Parathyroid adenoma (tissue), 2 donors: ENCODE data around the gene PPP6R2.

ENCODE experiments used
- H2AFZ ChIP-seq: fragments of 300-600 bp; sonication (generic); one replicate; pipeline ENCODE4 v1.7.0; 2017; ENCODE audit warnings: antibody characterized with exemption, mild to moderate bottlenecking
- H3K27ac ChIP-seq: fragments of 300-600 bp; sonication (generic); one replicate; pipeline ENCODE4 v1.7.0; 2017
- H3K27me3 ChIP-seq: fragments of 300-600 bp; sonication (generic); one replicate; pipeline ENCODE4 v1.7.0; 2017; ENCODE audit warnings: low read length; ENCODE audit not compliant: control insufficient read depth, insufficient read depth
- H3K36me3 ChIP-seq: fragments of 300-600 bp; sonication (generic); one replicate; pipeline ENCODE4 v1.7.0; 2017; ENCODE audit warnings: low read length; ENCODE audit not compliant: control insufficient read depth, insufficient read depth
- H3K4me1 ChIP-seq: fragments of 300-600 bp; sonication (generic); one replicate; pipeline ENCODE4 v1.7.0; 2017; ENCODE audit warnings: control low read depth
- H3K4me2 ChIP-seq: fragments of 300-600 bp; sonication (generic); one replicate; pipeline ENCODE4 v1.7.0; 2017; ENCODE audit warnings: low read length
- H3K4me3 ChIP-seq: fragments of 300-600 bp; sonication (generic); one replicate; pipeline ENCODE4 v1.7.0; 2017; ENCODE audit warnings: low read depth, low read length
- H3K79me2 ChIP-seq: fragments of 300-600 bp; sonication (generic); one replicate; pipeline ENCODE4 v1.7.0; 2017; ENCODE audit warnings: control low read depth
- H3K9ac ChIP-seq: fragments of 300-600 bp; sonication (generic); one replicate; pipeline ENCODE4 v1.7.0; 2017; ENCODE audit warnings: mild to moderate bottlenecking
- H3K9me3 ChIP-seq: fragments of 300-600 bp; sonication (generic); one replicate; pipeline ENCODE4 v1.7.0; 2017; ENCODE audit warnings: low read length; ENCODE audit not compliant: control insufficient read depth
- TF ChIP-seq, protein P1 (sequence below): fragments of 300-600 bp; sonication (generic); IDR thresholded peaks from one replicate; pipeline ENCODE4 v1.7.0; 2017; ENCODE audit warnings: antibody characterized with exemption, mild to moderate bottlenecking
- donor health status: primary hyperparathyroidism.

The PPP6R2 gene

DNA sequence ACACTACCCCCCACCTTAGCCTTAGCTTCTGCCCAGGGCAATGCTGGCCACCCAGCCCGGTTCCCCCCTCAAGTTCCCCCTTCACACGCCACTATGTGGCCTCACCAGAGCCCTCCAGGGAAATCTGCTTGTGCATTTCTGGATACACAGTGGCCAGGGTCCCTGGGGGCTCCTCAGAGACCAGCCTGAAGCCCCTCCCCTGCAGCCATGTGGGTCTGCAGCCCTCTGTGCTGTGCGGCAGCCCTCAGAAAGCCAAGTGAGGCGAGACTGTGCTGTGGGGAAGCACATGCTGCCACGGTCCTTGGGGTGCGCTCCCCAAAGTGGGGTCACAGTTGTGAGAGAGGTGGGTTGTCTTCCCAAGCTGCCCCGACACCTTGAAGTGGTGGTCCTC, 33.5 kb upstream of the PPP6R2 start:
- H3K36me3 ChIP-seq: no peaks in the 10 kb centered on the region
- H3K27me3 ChIP-seq: no peaks in the 10 kb centered on the region
- no peaks in the 10 kb centered on the region for H3K79me2 ChIP-seq
- H3K27ac ChIP-seq: no peak overlapping the region
- H3K4me1 ChIP-seq: no peaks in the 10 kb centered on the region
- H3K4me2 ChIP-seq: no peak overlapping the region
- H3K9me3 ChIP-seq: no peaks in the 10 kb centered on the region
- no peak overlapping the region for H3K9ac ChIP-seq
- H2AFZ ChIP-seq: no peak overlapping the region
- TF ChIP-seq, protein P1, sequence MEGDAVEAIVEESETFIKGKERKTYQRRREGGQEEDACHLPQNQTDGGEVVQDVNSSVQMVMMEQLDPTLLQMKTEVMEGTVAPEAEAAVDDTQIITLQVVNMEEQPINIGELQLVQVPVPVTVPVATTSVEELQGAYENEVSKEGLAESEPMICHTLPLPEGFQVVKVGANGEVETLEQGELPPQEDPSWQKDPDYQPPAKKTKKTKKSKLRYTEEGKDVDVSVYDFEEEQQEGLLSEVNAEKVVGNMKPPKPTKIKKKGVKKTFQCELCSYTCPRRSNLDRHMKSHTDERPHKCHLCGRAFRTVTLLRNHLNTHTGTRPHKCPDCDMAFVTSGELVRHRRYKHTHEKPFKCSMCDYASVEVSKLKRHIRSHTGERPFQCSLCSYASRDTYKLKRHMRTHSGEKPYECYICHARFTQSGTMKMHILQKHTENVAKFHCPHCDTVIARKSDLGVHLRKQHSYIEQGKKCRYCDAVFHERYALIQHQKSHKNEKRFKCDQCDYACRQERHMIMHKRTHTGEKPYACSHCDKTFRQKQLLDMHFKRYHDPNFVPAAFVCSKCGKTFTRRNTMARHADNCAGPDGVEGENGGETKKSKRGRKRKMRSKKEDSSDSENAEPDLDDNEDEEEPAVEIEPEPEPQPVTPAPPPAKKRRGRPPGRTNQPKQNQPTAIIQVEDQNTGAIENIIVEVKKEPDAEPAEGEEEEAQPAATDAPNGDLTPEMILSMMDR: no peak
- H3K4me3 ChIP-seq: no peak overlapping the region

DNA sequence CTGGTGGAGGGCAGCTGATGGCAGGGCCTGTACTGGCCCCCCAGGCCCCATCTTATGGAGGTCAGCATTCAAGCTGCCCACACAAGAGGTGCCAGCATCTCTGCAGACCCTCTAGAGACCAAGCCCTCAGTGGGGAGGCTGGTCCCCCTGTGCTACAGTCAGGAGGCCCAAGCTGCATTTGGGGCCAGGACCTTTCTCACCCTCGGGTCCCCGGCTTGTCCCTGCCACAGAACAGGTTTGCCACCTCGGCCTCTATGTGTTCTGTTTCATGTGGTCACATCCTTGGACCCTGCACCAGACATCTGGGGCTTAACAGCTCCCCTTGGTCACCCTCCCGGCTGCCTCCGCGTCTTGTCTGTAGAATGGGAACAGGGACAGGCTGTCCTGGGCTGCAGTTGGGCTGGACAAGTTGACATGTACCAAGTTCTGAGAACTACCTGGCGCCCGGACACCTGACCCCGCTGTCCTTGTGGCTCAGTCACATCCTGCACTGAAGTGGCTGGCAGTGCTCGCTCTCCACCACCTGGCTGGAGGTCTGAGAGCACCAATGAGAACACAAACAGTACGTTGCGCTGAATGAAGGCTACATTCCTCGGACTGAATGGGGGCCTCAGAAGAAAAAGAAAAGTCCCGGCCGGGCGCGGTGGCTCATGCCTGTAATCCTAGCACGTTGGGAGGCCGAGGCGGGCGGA, 33.0 kb upstream of the PPP6R2 start:
- Histone ChIP-seq H3K9ac (no peak overlapping the region), H3K36me3 (no peaks in the 10 kb centered on the region), H3K9me3 (no peaks in the 10 kb centered on the region), H3K79me2 (no peaks in the 10 kb centered on the region), H3K27me3 (no peaks in the 10 kb centered on the region), H3K27ac (no peak overlapping the region), H2AFZ (no peak overlapping the region), H3K4me1 (no peaks in the 10 kb centered on the region), H3K4me3 (no peak overlapping the region), H3K4me2 (no peak overlapping the region)
- TF ChIP-seq, protein P1: no peak

DNA sequence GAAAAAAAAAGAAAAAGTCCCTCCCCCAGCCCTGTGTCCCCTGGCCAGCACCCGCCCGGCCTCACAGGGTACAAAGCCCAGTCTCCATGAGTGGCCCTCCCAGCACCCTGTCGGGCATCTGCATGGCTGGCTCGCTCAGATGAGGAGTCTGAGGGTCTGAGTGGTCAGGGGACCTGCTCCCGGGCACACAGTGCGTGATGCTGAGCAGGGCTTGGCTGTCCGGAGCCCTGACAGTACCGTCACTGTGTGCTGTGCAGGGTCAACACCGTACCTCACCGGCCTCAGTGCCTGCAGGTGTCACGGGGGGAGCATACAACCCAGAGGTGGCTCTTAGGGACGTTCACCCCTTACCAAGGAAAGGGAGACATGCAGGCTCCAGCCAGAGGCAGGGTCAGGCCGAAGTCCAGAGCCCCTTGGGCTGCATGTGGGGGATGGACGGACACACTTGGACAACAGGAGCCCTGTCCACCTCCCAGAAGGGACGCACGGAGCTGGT, 32.1 kb upstream of the PPP6R2 start:
- TF ChIP-seq, protein P1: no peak
- H3K27me3 ChIP-seq: no peaks in the 10 kb centered on the region
- no peaks in the 10 kb centered on the region for H3K4me1 ChIP-seq
- H3K4me3 ChIP-seq: no peak overlapping the region
- no peak overlapping the region for H2AFZ ChIP-seq
- no peaks in the 10 kb centered on the region for H3K36me3 ChIP-seq
- no peak overlapping the region for H3K9ac ChIP-seq
- H3K9me3 ChIP-seq: no peaks in the 10 kb centered on the region
- H3K79me2 ChIP-seq: no peaks in the 10 kb centered on the region
- H3K4me2 ChIP-seq: no peak overlapping the region
- H3K27ac ChIP-seq: no peak overlapping the region

DNA sequence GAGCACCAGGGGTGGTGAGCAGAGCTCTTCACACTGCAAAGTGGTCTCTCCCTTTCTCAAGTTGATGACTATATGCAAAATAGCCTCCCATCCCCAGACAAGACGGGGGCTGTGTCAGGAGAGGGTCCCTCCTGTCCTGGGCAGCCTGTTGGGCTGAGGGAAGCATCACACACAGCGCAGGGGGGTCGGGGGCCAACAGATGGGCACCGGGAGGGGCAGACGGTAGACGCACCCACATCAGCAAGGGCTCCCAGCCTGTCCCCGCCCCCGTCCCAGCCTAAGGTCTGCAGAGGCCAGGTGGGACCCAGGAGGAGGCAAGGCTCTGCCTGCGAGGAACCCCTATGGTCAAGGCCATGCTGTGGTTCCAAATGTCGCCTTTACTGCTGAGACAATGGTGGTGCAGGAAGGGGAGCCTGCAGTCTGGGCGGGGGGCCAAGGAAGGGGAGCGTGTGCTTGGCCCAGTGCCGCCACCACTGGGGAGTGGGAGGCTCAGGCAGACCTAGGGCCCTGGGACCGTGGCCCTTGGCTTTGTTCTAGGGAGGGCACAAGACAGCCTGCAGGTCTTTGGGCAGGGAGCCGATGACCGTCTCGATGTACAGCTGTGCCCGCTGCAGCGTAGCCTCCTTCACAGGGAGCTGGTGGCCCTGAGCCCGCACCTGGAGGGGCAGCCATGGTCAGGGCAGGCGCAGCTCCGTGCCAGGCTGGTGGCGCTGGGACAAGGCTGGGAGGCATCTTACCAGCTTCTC, 31.3 kb upstream of the PPP6R2 start:
- H3K4me3 ChIP-seq: no peak overlapping the region
- H3K4me1 ChIP-seq: no peaks in the 10 kb centered on the region
- H3K36me3 ChIP-seq: no peaks in the 10 kb centered on the region

More for the DNA sequence above, 31.3 kb upstream of the PPP6R2 start:
- Histone ChIP-seq H3K27ac (no peak overlapping the region), H3K4me2 (no peak overlapping the region), H3K9me3 (no peaks in the 10 kb centered on the region), H3K27me3 (no peaks in the 10 kb centered on the region), H3K9ac (no peak overlapping the region), H3K79me2 (no peaks in the 10 kb centered on the region), H2AFZ (no peak overlapping the region)
- TF ChIP-seq, protein P1: no peak
